H1 (cell line): ENCODE data around the gene NAALADL1. TPM values are rescaled to one million over a fixed set of nuclear protein-coding genes. Genes with fewer than 3 reads are reported as not detected.

Experiments
- CTCF ChIA-PET: fragments of 300-600 bp; sonication (Branson Sonifier 250); formaldehyde crosslinking; loops from one replicate; lab custom pipeline; 2021; ENCODE audit not compliant: partially characterized antibody; lab: Charles Lee
- POLR2A ChIA-PET: fragments of 300-600 bp; sonication (Branson Sonifier 250); formaldehyde crosslinking; loops from one replicate; lab custom pipeline; 2021; ENCODE audit warnings: inconsistent platforms; ENCODE audit not compliant: partially characterized antibody; lab: Charles Lee
- DNase-seq, 2 experiments: peaks; one replicate each; pipeline versions ENCODE4 v3.0.0 to v3.0.0-alpha.2; 2010 to 2022; ENCODE audit warnings: low spot score in 2 of 2, low read depth in 1 of 2, mixed read lengths in 1 of 2
- FAIRE-seq: peaks from 2 replicates; lab custom pipeline; 2011; peaks lifted over from hg19 to GRCh38; lab: Jason Lieb, UNC
- H2AFZ ChIP-seq: 2 replicates; pipeline ENCODE4 v1.8.1; 2012; ENCODE audit warnings: low read length, inconsistent platforms
- H2AK5ac ChIP-seq: 2 replicates; pipeline ENCODE4 v1.6.1; 2013; ENCODE audit warnings: low read depth, low read length
- H2BK120ac ChIP-seq: replicated peaks from 2 replicates; pipeline ENCODE3; 2013; ENCODE audit warnings: low read depth, low read length, inconsistent platforms
- H2BK12ac ChIP-seq: 2 replicates; pipeline ENCODE4 v1.6.1; 2013; ENCODE audit warnings: low read depth, low read length
- H2BK15ac ChIP-seq: 2 replicates; pipeline ENCODE4 v1.6.1; 2013; ENCODE audit warnings: low read length
- H2BK20ac ChIP-seq: 2 replicates; pipeline ENCODE4 v1.6.1; 2013; ENCODE audit warnings: low read length
- H2BK5ac ChIP-seq: 2 replicates; pipeline ENCODE4 v1.6.1; 2013; ENCODE audit warnings: low read depth, low read length
- H3K14ac ChIP-seq: 2 replicates; pipeline ENCODE4 v1.6.1; 2013; ENCODE audit warnings: inconsistent platforms; ENCODE audit not compliant: insufficient read length
- H3K18ac ChIP-seq: 2 replicates; pipeline ENCODE4 v1.6.1; 2013; ENCODE audit warnings: low read length; ENCODE audit errors: extremely low read depth
- H3K23ac ChIP-seq: 2 replicates; pipeline ENCODE4 v1.6.1; 2013; ENCODE audit warnings: inconsistent platforms; ENCODE audit not compliant: insufficient read length
- H3K23me2 ChIP-seq: 2 replicates; pipeline ENCODE4 v1.6.1; 2013; ENCODE audit warnings: low read depth, low read length
- H3K27ac ChIP-seq: 2 replicates; pipeline ENCODE4 v1.6.1; 2011; ENCODE audit warnings: low read depth, low read length, inconsistent platforms
- H3K27me3 ChIP-seq, 4 experiments: replicated peaks in 1 of 4; 1 replicate in 1 of 4; 2 replicates in 3 of 4; pipeline versions ENCODE4 v1.6.1 to v1.8.1; 2011 to 2013; ENCODE audit warnings: low read length in 3 of 4, mild to moderate bottlenecking in 3 of 4, inconsistent platforms in 2 of 4, mixed read lengths in 2 of 4, moderate library complexity in 1 of 4; ENCODE audit not compliant: control insufficient read depth in 3 of 4, insufficient read depth in 3 of 4; ENCODE audit errors: extremely low read depth in 1 of 4
- H3K36me3 ChIP-seq, 4 experiments: 2 replicates each; pipeline versions ENCODE4 v1.6.1 to v1.8.1; 2011 to 2013; ENCODE audit warnings: mild to moderate bottlenecking in 4 of 4, low read length in 3 of 4, moderate library complexity in 2 of 4, control low read depth in 1 of 4, inconsistent platforms in 1 of 4; ENCODE audit not compliant: insufficient read depth in 4 of 4, control insufficient read depth in 2 of 4
- H3K4ac ChIP-seq: replicated peaks from 2 replicates; pipeline ENCODE3; 2013; ENCODE audit warnings: low read length, low read depth, mixed read lengths, inconsistent platforms; ENCODE audit not compliant: insufficient read length
- H3K4me1 ChIP-seq, 4 experiments: replicated peaks in 1 of 4; 1 replicate in 1 of 4; 2 replicates in 3 of 4; pipeline versions ENCODE4 v1.6.1 to v1.8.1; 2011 to 2013; ENCODE audit warnings: low read length in 3 of 4, inconsistent platforms in 2 of 4, mixed read lengths in 1 of 4; ENCODE audit not compliant: insufficient read depth in 4 of 4, control insufficient read depth in 3 of 4
- H3K4me2 ChIP-seq, 2 experiments: 2 replicates each; pipeline versions ENCODE4 v1.6.1 to v1.8.1; 2011 to 2013; ENCODE audit warnings: low read depth in 2 of 2, low read length in 2 of 2, control low read depth in 1 of 2, inconsistent platforms in 1 of 2, mild to moderate bottlenecking in 1 of 2; ENCODE audit not compliant: insufficient read depth in 1 of 2
- H3K4me3 ChIP-seq, 4 experiments: fragments of 200-600, 300-600 bp in 1 of 4; sonication (generic), shearing (Covaris generic), sonication (Bioruptor Twin) in 1 of 4; 2 replicates each; pipeline versions ENCODE4 v1.5.1 to v1.8.1; 2011 to 2016; ENCODE audit warnings: low read length in 4 of 4, low read depth in 3 of 4, control low read depth in 2 of 4, inconsistent platforms in 2 of 4, mild to moderate bottlenecking in 2 of 4, mixed read lengths in 1 of 4, moderate library complexity in 1 of 4; ENCODE audit not compliant: insufficient read depth in 2 of 4; ENCODE audit errors: extremely low read depth in 1 of 4
- H3K56ac ChIP-seq: replicated peaks from 2 replicates; pipeline ENCODE3; 2013; ENCODE audit warnings: low read depth, mild to moderate bottlenecking, mixed read lengths, low read length, inconsistent platforms; ENCODE audit not compliant: insufficient read length
- H3K79me1 ChIP-seq: 2 replicates; pipeline ENCODE4 v1.6.1; 2013; ENCODE audit warnings: low read depth, low read length, control low read depth
- H3K79me2 ChIP-seq, 2 experiments: 2 replicates each; pipeline versions ENCODE4 v1.6.1 to v1.8.1; 2012 to 2013; ENCODE audit warnings: low read length in 2 of 2, mild to moderate bottlenecking in 2 of 2, inconsistent platforms in 1 of 2; ENCODE audit not compliant: insufficient read depth in 2 of 2, control insufficient read depth in 1 of 2
- H3K9ac ChIP-seq, 4 experiments: replicated peaks in 1 of 4; 1 replicate in 1 of 4; 2 replicates in 3 of 4; pipeline versions ENCODE4 v1.6.1 to v1.8.1; 2011 to 2013; ENCODE audit warnings: low read depth in 3 of 4, low read length in 3 of 4, control low read depth in 2 of 4, mild to moderate bottlenecking in 2 of 4, moderate library complexity in 2 of 4, inconsistent platforms in 1 of 4; ENCODE audit errors: extremely low read depth in 1 of 4
- H3K9me3 ChIP-seq, 2 experiments: 2 replicates each; pipeline versions ENCODE4 v1.6.1 to v1.8.1; 2012 to 2013; ENCODE audit warnings: mild to moderate bottlenecking in 2 of 2, moderate library complexity in 2 of 2, control low read depth in 1 of 2, inconsistent platforms in 1 of 2, low read depth in 1 of 2, low read length in 1 of 2, mixed read lengths in 1 of 2; ENCODE audit not compliant: insufficient read depth in 2 of 2
- H4K20me1 ChIP-seq, 2 experiments: replicated peaks in 1 of 2; 2 replicates each; pipeline versions ENCODE3 to v1.8.1; 2011 to 2013; ENCODE audit warnings: inconsistent platforms in 2 of 2, low read length in 2 of 2, mild to moderate bottlenecking in 1 of 2; ENCODE audit not compliant: insufficient read depth in 2 of 2, control insufficient read depth in 1 of 2
- H4K5ac ChIP-seq: 2 replicates; pipeline ENCODE4 v1.6.1; 2013; ENCODE audit warnings: low read length, low read depth, mixed read lengths, inconsistent platforms; ENCODE audit not compliant: insufficient read length
- H4K8ac ChIP-seq: 2 replicates; pipeline ENCODE4 v1.8.0; 2013; ENCODE audit warnings: mild to moderate bottlenecking, moderate library complexity, low read length, inconsistent platforms; ENCODE audit not compliant: insufficient read depth; ENCODE audit errors: extremely low read depth
- H4K91ac ChIP-seq: replicated peaks from 2 replicates; pipeline ENCODE3; 2013; ENCODE audit warnings: low read length, mixed read lengths, inconsistent platforms; ENCODE audit not compliant: insufficient read length
- ATF2 ChIP-seq: IDR thresholded peaks from 2 replicates; pipeline ENCODE4 v1.6.1; 2012; ENCODE audit warnings: low read length, inconsistent platforms
- BACH1 ChIP-seq: IDR thresholded peaks from 2 replicates; pipeline ENCODE4 v1.6.1; 2012; ENCODE audit warnings: low read length, improper control_type of control experiment
- GTF2F1 ChIP-seq: IDR thresholded peaks from 2 replicates; pipeline ENCODE4 v1.6.1; 2012; ENCODE audit warnings: low read depth, low read length, improper control_type of control experiment, borderline replicate concordance
- KDM5A ChIP-seq: fragments of 200-600 bp; IDR thresholded peaks from 2 replicates; pipeline ENCODE4 v1.7.1; 2012; ENCODE audit warnings: mild to moderate bottlenecking, low read length, inconsistent platforms, mixed read lengths
- RAD21 ChIP-seq, 2 experiments: IDR thresholded peaks in 1 of 2; conservative IDR thresholded peaks in 1 of 2; 2 replicates each; pipeline ENCODE4 v1.6.1; 2011; ENCODE audit warnings: low read depth in 2 of 2, low read length in 2 of 2, improper control_type of control experiment in 1 of 2, inconsistent platforms in 1 of 2, mild to moderate bottlenecking in 1 of 2, moderate library complexity in 1 of 2
- RFX5 ChIP-seq: IDR thresholded peaks from 2 replicates; pipeline ENCODE4 v1.6.1; 2011; ENCODE audit warnings: low read depth, low read length, improper control_type of control experiment, borderline replicate concordance
- WGBS, 2 experiments: shearing (Covaris generic) in 1 of 2; methylation state at CpG; one replicate each; pipeline versions ENCODE4 v1.1.6 to v1.1.7; 2013 to 2015; ENCODE audit warnings: low lambda C conversion rate in 2 of 2, mixed read lengths in 2 of 2, inconsistent platforms in 1 of 2, low coverage in 1 of 2, missing lambda C conversion rate in 1 of 2; ENCODE audit not compliant: insufficient replicate concordance in 2 of 2, insufficient coverage in 1 of 2, insufficient read length in 1 of 2; ENCODE audit errors: extremely low coverage in 1 of 2, missing lambda C conversion rate in 1 of 2; 5-methylcytosine and 5-hydroxymethylcytosine counted together
- polyA plus RNA-seq, 7 experiments: library from polyadenylated mRNA; depleted of rRNA in 3 of 7; stranded (reverse) in 5 of 7; unstranded in 2 of 7; fragments of >200 nt in 5 of 7; fragments of 200-250 nt in 2 of 7; gene quantifications; 1 replicate in 5 of 7; 2 replicates in 1 of 7; 4 replicates in 1 of 7; pipeline versions ENCODE4 v1.2.1 to v1.2.3, GENCODE V29; 2011 to 2013; ENCODE audit warnings: missing spikeins in 2 of 7, mixed read lengths in 2 of 7
- total RNA-seq: library from RNA; stranded (reverse); fragmentation: NEBNext Ultra II Directional; extraction: Animal tissue kit (Norgen Biotek cat#: 25700); gene quantifications from 2 replicates; pipeline ENCODE4 v1.2.1, GENCODE V29; 2021

Gene NAALADL1
- total and polyA plus RNA-seq, 2 of the 8 experiments (the other 6 are each of a cell fraction or from before 2014, with no cell fraction given), result 7.5 to 9.9 TPM

DNA sequence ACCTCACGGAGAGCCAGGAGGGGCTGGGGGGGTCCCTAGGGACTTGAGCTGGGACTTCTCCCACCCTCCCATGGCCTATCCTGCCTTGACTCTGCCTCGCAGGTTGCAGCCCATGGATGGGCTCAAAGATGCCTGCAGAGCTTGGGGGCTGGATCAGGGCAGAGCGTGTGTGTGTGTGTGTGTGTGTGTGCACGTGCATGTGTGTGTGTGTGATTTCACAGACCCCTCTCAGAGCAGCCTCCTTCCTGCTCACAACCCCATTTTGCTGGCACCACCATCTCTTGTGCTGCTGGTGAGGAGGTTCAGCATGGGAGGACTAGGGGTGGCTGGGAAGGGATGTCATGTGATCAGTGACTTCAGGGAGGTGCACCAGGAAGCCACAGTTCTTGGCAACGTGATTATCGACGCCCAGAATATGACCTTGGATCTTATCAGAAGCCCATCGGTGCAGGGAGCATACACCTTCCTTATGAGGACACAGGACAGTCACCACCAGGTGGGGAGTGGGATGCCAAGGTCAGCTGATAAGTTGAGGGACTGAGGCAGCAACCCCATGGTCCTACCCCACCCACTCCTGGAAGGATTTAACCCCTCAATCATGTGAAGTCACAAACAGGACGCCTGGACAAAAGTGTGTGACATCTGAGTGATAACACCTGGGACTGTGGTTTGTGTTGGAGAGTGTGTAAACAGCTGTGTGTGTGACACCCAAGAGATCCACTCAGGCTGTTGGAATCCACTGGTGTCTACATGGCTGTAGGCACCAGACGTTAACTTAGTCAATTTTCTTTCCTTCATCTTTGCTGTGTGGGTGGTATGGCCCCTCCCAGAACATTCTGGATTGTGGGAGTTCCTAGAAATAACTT, 1.8 kb upstream of the NAALADL1 start:
- H2BK5ac ChIP-seq, result no peak overlapping the region
- no peaks in the 10 kb centered on the region for H3K4me1 ChIP-seq
- ChIA-PET CTCF (interaction anchor here (0.6 to 4.2 kb wide), 6 partner anchors 14 to 1202 kb away, joined by 3 to 28 read pairs (median 4); partner anchors contain the start of genes ARL2 and TM7SF2), POLR2A (interaction anchor here (0.6 kb wide), 1 partner anchor 14 kb away, joined by 3 read pairs; no protein-coding TSS in a partner anchor)
- H3K56ac ChIP-seq, result no peak overlapping the region
- no peaks in the 10 kb centered on the region for H4K20me1 ChIP-seq
- no peak overlapping the region for H3K18ac ChIP-seq
- FAIRE-seq (no peak), DNase-seq (no peak)
- H3K79me1 ChIP-seq, result no peaks in the 10 kb centered on the region
- no peak overlapping the region for H4K8ac ChIP-seq
- H3K27me3 ChIP-seq, result no peaks in the 10 kb centered on the region; a peak in 1 of 7 replicates
- H2BK120ac ChIP-seq, result no peak overlapping the region
- H3K36me3 ChIP-seq, result no peaks in the 10 kb centered on the region
- H3K4me3 ChIP-seq, result no peak overlapping the region
- H2BK12ac ChIP-seq, result 0 out of 2 replicates have a peak overlapping the region, but pooled peaks have one; percentile 5
- no peak overlapping the region for H4K91ac ChIP-seq
- no peak overlapping the region for H3K9ac ChIP-seq
- H3K4me2 ChIP-seq, result no peak overlapping the region
- no peak overlapping the region for H2BK20ac ChIP-seq
- H3K23ac ChIP-seq, result no peak overlapping the region
- no peak overlapping the region for H2AK5ac ChIP-seq
- no peaks in the 10 kb centered on the region for H3K79me2 ChIP-seq
- no peak overlapping the region for H3K14ac ChIP-seq
- no peak overlapping the region for H2AFZ ChIP-seq
- H4K5ac ChIP-seq, result no peak overlapping the region
- no peak overlapping the region for H2BK15ac ChIP-seq
- 87% methylated on average over 10 of the region's 10 CpGs; no CpG with 5 or more reads in 1 of the 2 experiments for WGBS, 2 experiments
- H3K23me2 ChIP-seq, result no peaks in the 10 kb centered on the region
- H3K4ac ChIP-seq, result no peak overlapping the region
- no peak for TF ChIP-seq KDM5A
- TF ChIP-seq GTF2F1, result no peak
- TF ChIP-seq ATF2, result no peak
- no peak for TF ChIP-seq RFX5
- TF ChIP-seq BACH1, result no peak
- no peak for TF ChIP-seq RAD21 (IDR thresholded peaks at IDR 0.05 in 1 of 2, conservative IDR thresholded peaks at IDR 0.05 in 1 of 2; ENCODE audit: low read depth in 2 of 2, low read length in 2 of 2)
- H3K9me3 ChIP-seq, result no peaks in the 10 kb centered on the region
- H3K27ac ChIP-seq, result no peak overlapping the region
